Stimulated activated CD8-positive, alpha-beta memory T cell treated with anti-CD3 and anti-CD28 coated beads, Interleukin-12 subunit alpha, Interleukin-12 subunit beta, amount 100 ng/mL, for 24 hours (primary cell): Measurements from ENCODE around the gene IGFL3.
"Not testable (repeated sequence)": the region's sequence is repeated elsewhere in the genome, so short reads cannot be mapped to it uniquely, and the experiment has no call there.

Source experiments
- DNase-seq: peaks from one replicate; pipeline ENCODE4 v3.0.0-alpha.2; 2020; ENCODE audit errors: extremely low read depth

The IGFL3 gene

GRCh38 chr19:46124638-46125115, at the start of gene IGFL3:
Gene IGFL3 (minus strand): TSS chr19:46124688. CDS start chr19:46124649, 39 bp downstream.
- no peak for DNase-seq

- no peak for DNase-seq
These were observed 49.5 kb upstream of the IGFL3 start for GRCh38 chr19:46173886-46174480.

- DNase-seq, result no peak
These were observed 38.2 kb upstream of the IGFL3 start for GRCh38 chr19:46162731-46163130.

GRCh38 chr19:46161642-46162257, 37.3 kb upstream of the IGFL3 start:
- not testable (repeated sequence) for DNase-seq

- no peak for DNase-seq
These were observed 35.8 kb upstream of the IGFL3 start for GRCh38 chr19:46160233-46160775.

GRCh38 chr19:46159418-46160232, 35.1 kb upstream of the IGFL3 start:
- no peak for DNase-seq

- no peak for DNase-seq
These were observed 30.7 kb upstream of the IGFL3 start for GRCh38 chr19:46155237-46155636.

GRCh38 chr19:46150606-46151005, 26.1 kb upstream of the IGFL3 start:
- DNase-seq, result no peak

GRCh38 chr19:46147791-46148288, 23.4 kb upstream of the IGFL3 start, which contains the start of gene IGFL2:
Gene IGFL2 (plus strand): TSS chr19:46148238. CDS start chr19:46148279, 41 bp downstream.
- DNase-seq, result no peak

GRCh38 chr19:46147166-46147740, 22.8 kb upstream of the IGFL3 start:
- DNase-seq, result no peak

- no peak for DNase-seq
These were observed 20.3 kb upstream of the IGFL3 start for GRCh38 chr19:46144756-46145155.

GRCh38 chr19:46142294-46142693, 17.8 kb upstream of the IGFL3 start:
- DNase-seq, result no peak

GRCh38 chr19:46141421-46141820, 16.9 kb upstream of the IGFL3 start:
- DNase-seq, result no peak

- no peak for DNase-seq
These were observed 13.5 kb upstream of the IGFL3 start for GRCh38 chr19:46137915-46138473.

- DNase-seq, result no peak
These were observed 10.0 kb upstream of the IGFL3 start for GRCh38 chr19:46134527-46134926.

- DNase-seq, result no peak
These were observed 9.3 kb upstream of the IGFL3 start for GRCh38 chr19:46133777-46134241.

GRCh38 chr19:46133101-46133627, 8.7 kb upstream of the IGFL3 start:
- DNase-seq, result no peak

- no peak for DNase-seq
These were observed 8.1 kb upstream of the IGFL3 start for GRCh38 chr19:46132508-46133100.

- DNase-seq, result no peak
These were observed 7.1 kb upstream of the IGFL3 start for GRCh38 chr19:46131485-46132143.

GRCh38 chr19:46126086-46126580, 1.6 kb upstream of the IGFL3 start:
- no peak for DNase-seq
